Keratinocyte (primary cell): Measurements from ENCODE around the gene ZNF268. TPM values are rescaled to one million over a fixed set of nuclear protein-coding genes. Genes with fewer than 3 reads are reported as not detected.

ENCODE experiments used
- DNase-seq: peaks from one replicate; pipeline ENCODE4 v3.0.0-alpha.2; 2011; ENCODE audit warnings: low read depth, missing footprints, low spot score
- FAIRE-seq: peaks from 2 replicates; lab custom pipeline; 2011; peaks lifted over from hg19 to GRCh38; lab: Jason Lieb, UNC
- H2AFZ ChIP-seq: 2 replicates; pipeline ENCODE4 v1.6.0; 2012; ENCODE audit warnings: low read length, control low read depth, inconsistent platforms; ENCODE audit not compliant: control insufficient read depth
- H3K27ac ChIP-seq: 2 replicates; pipeline ENCODE4 v1.5.1; 2011; ENCODE audit warnings: low read length; ENCODE audit not compliant: control insufficient read depth, insufficient read depth
- H3K27me3 ChIP-seq: 3 replicates; pipeline ENCODE4 v1.6.0; 2011; ENCODE audit warnings: low read length; ENCODE audit not compliant: control insufficient read depth, insufficient read depth; ENCODE audit errors: extremely low read depth
- H3K36me3 ChIP-seq, 2 experiments: 2 replicates in 1 of 2; 3 replicates in 1 of 2; pipeline ENCODE4 v1.5.1; 2011; ENCODE audit warnings: low read length in 2 of 2, mild to moderate bottlenecking in 1 of 2; ENCODE audit not compliant: control insufficient read depth in 2 of 2, insufficient read depth in 2 of 2; ENCODE audit errors: extremely low read depth in 1 of 2
- H3K4me1 ChIP-seq: 3 replicates; pipeline ENCODE4 v1.5.1; 2011; ENCODE audit warnings: low read length; ENCODE audit not compliant: control insufficient read depth, insufficient read depth; ENCODE audit errors: extremely low read depth
- H3K4me2 ChIP-seq: 3 replicates; pipeline ENCODE4 v1.6.0; 2011; ENCODE audit warnings: low read depth, low read length; ENCODE audit not compliant: control insufficient read depth, insufficient read depth; ENCODE audit errors: extremely low read depth
- H3K4me3 ChIP-seq, 3 experiments: fragments of 200-600 bp in 1 of 3; sonication (generic) in 1 of 3; 2 replicates in 2 of 3; 3 replicates in 1 of 3; pipeline ENCODE4 v1.5.1; 2011 to 2016; ENCODE audit warnings: low read length in 3 of 3, mild to moderate bottlenecking in 3 of 3, control low read depth in 2 of 3, inconsistent platforms in 1 of 3, low read depth in 1 of 3, mixed read lengths in 1 of 3, mixed run types in 1 of 3, moderate library complexity in 1 of 3; ENCODE audit not compliant: control insufficient read depth in 2 of 3, insufficient read depth in 2 of 3; ENCODE audit errors: extremely low read depth in 1 of 3
- H3K79me2 ChIP-seq: 2 replicates; pipeline ENCODE4 v1.6.0; 2012; ENCODE audit warnings: low read length; ENCODE audit not compliant: control insufficient read depth, insufficient read depth
- H3K9ac ChIP-seq: 3 replicates; pipeline ENCODE4 v1.6.0; 2011; ENCODE audit warnings: low read length; ENCODE audit not compliant: control insufficient read depth, insufficient read depth; ENCODE audit errors: extremely low read depth
- H3K9me1 ChIP-seq: 3 replicates; pipeline ENCODE4 v1.6.0; 2011; ENCODE audit warnings: low read length; ENCODE audit not compliant: control insufficient read depth, insufficient read depth; ENCODE audit errors: extremely low read depth
- H3K9me3 ChIP-seq: 2 replicates; pipeline ENCODE4 v1.5.1; 2012; ENCODE audit warnings: low read depth, low read length; ENCODE audit not compliant: control insufficient read depth
- H4K20me1 ChIP-seq: 3 replicates; pipeline ENCODE4 v1.6.0; 2011; ENCODE audit warnings: low read length; ENCODE audit not compliant: control insufficient read depth, insufficient read depth; ENCODE audit errors: extremely low read depth
- CTCF ChIP-seq, 3 experiments: IDR thresholded peaks in 1 of 3; conservative IDR thresholded peaks in 1 of 3; optimal IDR thresholded peaks in 1 of 3; 2 replicates in 2 of 3; 3 replicates in 1 of 3; pipeline versions ENCODE3 to v1.5.1; 2011; ENCODE audit warnings: low read length in 3 of 3, mild to moderate bottlenecking in 3 of 3, moderate library complexity in 2 of 3, control low read depth in 1 of 3, inconsistent platforms in 1 of 3; ENCODE audit not compliant: insufficient read depth in 2 of 3; ENCODE audit errors: extremely low read depth in 1 of 3
- EZH2 ChIP-seq: IDR thresholded peaks from one replicate; pipeline ENCODE4 v1.6.1; 2012; ENCODE audit warnings: inconsistent platforms, mild to moderate bottlenecking, low read length, moderate library complexity
- dilution Hi-C: fragments of 300-500 bp; cut with MboI; formaldehyde crosslinking; loops from one replicate; pipeline ENCODE4 v1.7.0; 2020; ENCODE audit warnings: low sequenced_read_pairs; ENCODE audit not compliant: extremely low pct_ligation_motif_present
- polyA plus RNA-seq, 5 experiments: library from polyadenylated mRNA; depleted of rRNA in 3 of 5; stranded (reverse) in 3 of 5; stranded (forward) in 1 of 5; unstranded in 1 of 5; fragments of >200 nt; gene quantifications; 1 replicate in 1 of 5; 2 replicates in 3 of 5; 3 replicates in 1 of 5; pipeline versions ENCODE4 v1.2.1 to v1.2.3, GENCODE V29; 2011 to 2012; ENCODE audit warnings: missing spikeins in 2 of 5, low read depth in 1 of 5, low replicate concordance in 1 of 5

Gene ZNF268
- polyA plus RNA-seq, 1 donor (not counting 4 experiments of a cell fraction or from before 2014, with no cell fraction given): 9.4 TPM

GRCh38 chr12:133203344-133204263 lies 22.3 kb downstream of the ZNF268 start:
- Histone ChIP-seq H3K4me1 (no peaks in the 10 kb centered on the region), H3K27ac (no peak overlapping the region), H2AFZ (no peak overlapping the region), H3K27me3 (no peaks in the 10 kb centered on the region), H3K79me2 (no peaks in the 10 kb centered on the region), H3K9me3 (peaks cover 47% of the 10 kb centered on the region), H3K4me2 (no peak overlapping the region), H3K36me3 (peaks cover 7 to 8% of the 10 kb centered on the region in 2 experiments), H4K20me1 (no peaks in the 10 kb centered on the region), H3K4me3 (no peak overlapping the region), H3K9me1 (no peaks in the 10 kb centered on the region), H3K9ac (no peak overlapping the region)
- FAIRE-seq (no peak), DNase-seq (no peak)
- TF ChIP-seq EZH2: no peak
- no peak for TF ChIP-seq CTCF (optimal IDR thresholded peaks at IDR 0.05 in 1 of 3, IDR thresholded peaks at IDR 0.05 in 1 of 3, conservative IDR thresholded peaks at IDR 0.05 in 1 of 3; ENCODE audit: extremely low read depth in 1 of 3, insufficient read depth in 2 of 3, low read length in 3 of 3)
- dilution Hi-C loops: no loop called here

- no peak overlapping the region for H3K9ac ChIP-seq
- dilution Hi-C loops: no loop called here
- H2AFZ ChIP-seq: no peak overlapping the region
- H3K79me2 ChIP-seq: no peaks in the 10 kb centered on the region
- no peak overlapping the region for H3K4me2 ChIP-seq
- no peaks in the 10 kb centered on the region for H3K27me3 ChIP-seq
- TF ChIP-seq EZH2 (no peak), CTCF (optimal IDR thresholded peaks at IDR 0.05 in 1 of 3, IDR thresholded peaks at IDR 0.05 in 1 of 3, conservative IDR thresholded peaks at IDR 0.05 in 1 of 3; ENCODE audit: extremely low read depth in 1 of 3, insufficient read depth in 2 of 3, low read length in 3 of 3) (no peak)
- H3K9me1 ChIP-seq: no peaks in the 10 kb centered on the region
- no peaks in the 10 kb centered on the region for H3K4me1 ChIP-seq
- peaks cover 47% of the 10 kb centered on the region for H3K9me3 ChIP-seq
- H3K4me3 ChIP-seq: no peak overlapping the region
- DNase-seq (no peak), FAIRE-seq (no peak)
- peaks cover 7 to 8% of the 10 kb centered on the region in 2 experiments for H3K36me3 ChIP-seq
- no peaks in the 10 kb centered on the region for H4K20me1 ChIP-seq
- no peak overlapping the region for H3K27ac ChIP-seq
Observed at GRCh38 chr12:133204264-133204603, 22.9 kb downstream of the ZNF268 start.
